Right hindlimb (tissue), 1 donor: ENCODE results near the gene CORIN.

ENCODE experiments used
- DNase-seq: peaks from one replicate; pipeline ENCODE4 v3.0.0-alpha.2; 2018

CORIN gene

DNA sequence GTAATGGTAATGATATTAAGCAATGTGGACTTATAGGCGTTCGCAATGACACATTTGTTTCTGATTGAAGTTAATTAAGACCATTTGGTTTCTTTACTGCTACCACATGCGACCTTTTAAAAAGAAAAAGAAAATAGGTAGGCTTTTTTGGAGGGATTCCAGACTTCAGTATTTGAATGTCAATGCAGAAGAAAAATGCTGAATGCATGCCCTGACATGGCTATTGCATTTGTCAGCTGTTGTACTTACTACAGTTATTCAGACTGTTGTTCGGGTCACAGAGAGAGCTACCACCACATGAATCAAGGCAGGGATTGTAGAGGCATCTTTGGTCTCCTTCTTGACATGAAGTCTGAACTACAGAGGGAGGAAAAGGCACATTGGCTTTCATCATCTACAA, 163.7 kb downstream of the CORIN start:
- no peak for DNase-seq

DNA sequence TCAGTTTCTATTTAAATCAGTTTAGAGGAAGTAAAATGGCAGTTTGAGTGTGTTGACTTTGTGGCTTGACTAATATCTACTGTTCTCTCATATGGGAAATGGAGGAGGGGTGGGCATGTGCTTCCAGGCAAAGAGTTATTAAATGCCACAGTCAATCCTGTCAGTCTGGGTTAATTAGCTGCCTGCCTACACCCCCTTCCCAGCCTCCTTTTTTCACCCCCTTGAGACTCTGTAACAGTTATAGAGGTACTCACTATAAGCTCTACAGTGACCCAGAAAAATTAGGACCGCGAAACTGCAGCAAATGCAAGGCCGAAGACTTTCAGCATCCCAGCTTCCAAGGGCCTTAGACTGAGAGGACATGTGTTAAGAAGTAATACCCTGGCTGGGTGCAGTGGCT, 165.2 kb downstream of the CORIN start:
- no peak for DNase-seq

DNA sequence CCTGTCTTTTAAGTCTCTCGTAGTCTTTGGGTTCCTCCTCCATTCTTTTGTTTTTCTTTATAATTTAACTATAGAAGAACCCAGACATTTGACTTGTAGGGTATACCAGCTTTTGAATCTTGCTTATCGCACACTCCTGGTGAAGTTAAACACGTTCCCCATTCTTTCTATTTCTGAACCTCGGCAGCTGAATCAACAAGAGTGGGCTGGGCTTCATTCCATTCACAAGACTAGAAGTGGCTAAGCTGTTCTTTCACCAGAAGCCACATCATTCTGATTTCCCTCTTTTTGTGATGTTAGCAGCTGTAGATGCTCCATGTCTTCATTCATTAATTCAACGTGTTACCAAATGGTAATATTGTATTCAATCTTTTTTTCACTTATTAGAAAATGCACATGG, 167.9 kb downstream of the CORIN start:
- no peak for DNase-seq

DNA sequence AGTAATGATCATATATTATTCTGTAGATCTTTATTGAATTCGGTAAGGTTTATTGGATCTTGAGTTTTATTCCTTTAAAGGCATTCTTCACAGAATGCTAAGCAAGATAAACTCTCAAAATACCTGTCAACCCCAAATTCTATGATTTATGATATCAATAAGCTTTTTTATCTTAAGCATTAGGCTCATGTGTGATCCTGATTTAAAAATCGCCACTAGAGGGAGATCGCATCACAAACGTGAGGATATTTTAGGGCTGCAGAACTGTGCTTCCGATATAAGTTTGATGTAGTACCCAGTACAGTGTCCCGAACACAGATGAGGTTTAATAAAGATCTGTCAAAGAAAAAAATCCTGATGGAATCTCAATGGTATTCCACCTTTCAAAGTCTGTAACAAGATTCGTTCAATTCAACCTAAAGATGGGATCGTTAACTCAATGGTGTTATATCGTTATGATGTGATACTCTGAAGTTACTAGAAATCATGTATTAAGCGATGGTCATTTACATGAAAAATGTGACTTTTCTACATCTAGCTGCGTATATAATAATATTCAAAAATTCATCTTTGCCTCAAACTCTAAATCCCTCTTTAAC, 169.0 kb downstream of the CORIN start:
- DNase-seq: no peak

DNA sequence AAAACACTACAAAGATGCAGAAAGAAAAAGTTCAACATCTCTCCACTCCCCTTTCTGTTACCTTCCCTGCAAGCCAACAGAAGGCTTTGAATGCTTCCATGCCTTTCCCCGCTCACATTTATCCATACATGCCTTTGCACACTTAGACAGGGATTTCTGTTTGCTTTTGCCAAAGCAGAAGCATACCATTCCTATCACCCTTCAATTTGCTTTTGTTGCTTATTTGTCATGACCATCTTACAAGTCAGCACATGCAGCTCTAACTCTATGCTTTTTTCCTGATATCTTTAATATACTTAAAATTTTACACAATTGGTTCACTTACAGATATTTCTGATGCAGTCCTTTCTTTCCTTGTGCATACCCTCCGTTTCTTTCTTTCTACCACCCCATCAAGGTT, 169.6 kb downstream of the CORIN start:
- DNase-seq: no peak

DNA sequence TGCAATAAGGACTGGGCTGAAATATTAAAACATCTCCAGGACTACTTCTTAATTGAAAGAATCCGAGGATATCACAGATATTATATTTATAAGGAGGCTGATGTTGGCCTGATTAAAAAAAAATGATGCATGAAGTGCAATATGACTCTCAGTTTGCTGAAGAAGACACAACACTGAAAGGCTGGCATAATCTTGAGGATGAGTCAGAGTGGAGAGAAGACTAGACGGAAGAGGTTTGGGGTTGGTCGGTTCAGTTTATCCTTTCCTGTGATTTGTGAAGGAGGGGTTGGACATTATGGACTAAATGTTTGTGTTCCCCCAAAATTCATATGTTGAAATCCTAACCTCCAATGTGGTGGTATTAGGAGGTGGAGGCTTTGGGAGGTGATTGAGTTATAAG, 170.3 kb downstream of the CORIN start:
- no peak for DNase-seq

DNA sequence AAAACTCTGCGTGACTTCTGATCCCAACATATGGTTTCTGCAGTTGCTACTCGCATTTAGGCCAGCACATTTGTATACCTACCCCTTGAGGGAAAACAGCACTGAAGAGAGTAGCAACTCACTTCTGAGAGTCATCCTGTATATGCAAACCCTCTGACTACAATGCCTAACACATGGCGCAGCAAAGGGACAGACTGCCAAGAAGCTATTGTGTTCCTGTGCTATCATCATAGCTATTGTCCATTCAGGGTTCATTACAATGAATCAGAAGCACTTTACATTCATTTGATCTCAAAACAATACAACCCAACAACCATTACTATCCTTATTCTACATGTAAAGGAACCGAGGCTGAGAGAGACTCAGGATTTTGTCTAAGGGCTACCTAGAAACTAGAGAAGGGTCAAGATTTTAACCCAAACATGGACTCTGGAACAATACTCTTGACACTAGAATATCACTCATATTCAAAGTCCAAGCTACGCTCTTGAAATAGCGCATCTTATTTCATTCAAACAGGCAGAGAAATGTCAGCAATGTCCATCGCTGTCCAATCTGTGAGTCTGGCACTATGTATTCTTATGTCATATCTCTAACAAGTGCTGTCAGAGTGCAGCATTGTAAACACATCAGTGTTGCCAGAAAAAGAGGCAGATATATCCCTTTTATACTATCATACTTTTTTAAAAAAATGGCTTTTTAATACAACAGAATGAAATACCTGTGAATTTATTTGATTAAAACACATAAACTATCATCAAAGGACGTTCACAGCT, 173.6 kb downstream of the CORIN start:
- no peak for DNase-seq

DNA sequence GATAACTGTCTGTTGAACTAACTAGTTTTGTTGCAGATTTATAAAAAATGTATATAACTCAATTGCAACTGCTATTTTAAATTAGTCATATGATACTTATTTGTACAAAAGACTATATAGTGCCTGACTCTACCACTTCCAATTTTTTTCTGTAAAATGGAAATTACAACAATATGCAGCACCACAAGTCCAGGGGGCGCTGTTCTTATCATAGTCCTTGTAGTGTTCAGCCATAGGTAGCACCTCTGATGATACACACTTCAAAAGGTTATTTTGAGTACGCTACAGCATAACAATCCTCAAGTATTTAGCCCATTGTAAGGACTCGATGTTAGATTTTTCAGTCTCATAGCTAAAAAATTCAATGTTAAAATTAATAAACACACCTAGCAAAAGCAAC, 174.9 kb downstream of the CORIN start:
- DNase-seq: no peak

DNA sequence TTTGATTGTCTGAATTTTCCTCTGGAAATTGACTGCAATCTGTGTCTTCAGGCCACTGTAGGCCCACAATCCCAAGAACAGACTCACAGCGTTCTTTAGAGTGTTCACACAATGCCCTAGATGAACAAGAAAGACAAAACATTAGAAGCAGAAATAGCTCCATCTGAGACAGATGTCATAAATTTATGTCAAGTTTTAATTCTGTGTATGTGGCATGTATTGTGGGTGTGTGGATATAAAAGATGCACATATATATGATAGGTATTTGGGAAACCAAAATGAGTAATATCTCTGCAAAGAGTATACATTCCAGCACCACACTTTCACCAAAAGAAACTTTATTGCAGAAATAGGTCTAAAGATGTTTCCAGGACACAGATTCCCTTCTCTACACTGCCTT, 176.1 kb downstream of the CORIN start:
- no peak for DNase-seq

DNA sequence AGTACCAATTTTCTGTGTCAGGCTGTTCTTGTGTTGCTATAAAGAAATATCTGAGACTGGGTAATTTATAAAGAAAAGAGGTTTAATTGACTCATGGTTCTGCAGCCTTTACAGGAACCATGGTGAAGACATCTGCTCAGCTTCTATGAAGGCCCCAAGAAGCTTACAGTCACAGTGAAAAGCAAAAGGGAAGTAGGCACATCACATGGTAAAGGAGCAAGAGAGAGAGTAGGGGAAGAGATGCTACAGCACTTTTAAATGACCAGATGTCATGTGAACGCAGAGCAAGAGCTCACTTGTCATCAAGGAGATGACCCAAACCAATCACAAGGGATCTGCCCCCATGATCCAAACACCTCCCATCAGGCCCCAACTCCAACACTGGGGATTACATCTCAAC, 178.5 kb downstream of the CORIN start:
- DNase-seq: no peak

DNA sequence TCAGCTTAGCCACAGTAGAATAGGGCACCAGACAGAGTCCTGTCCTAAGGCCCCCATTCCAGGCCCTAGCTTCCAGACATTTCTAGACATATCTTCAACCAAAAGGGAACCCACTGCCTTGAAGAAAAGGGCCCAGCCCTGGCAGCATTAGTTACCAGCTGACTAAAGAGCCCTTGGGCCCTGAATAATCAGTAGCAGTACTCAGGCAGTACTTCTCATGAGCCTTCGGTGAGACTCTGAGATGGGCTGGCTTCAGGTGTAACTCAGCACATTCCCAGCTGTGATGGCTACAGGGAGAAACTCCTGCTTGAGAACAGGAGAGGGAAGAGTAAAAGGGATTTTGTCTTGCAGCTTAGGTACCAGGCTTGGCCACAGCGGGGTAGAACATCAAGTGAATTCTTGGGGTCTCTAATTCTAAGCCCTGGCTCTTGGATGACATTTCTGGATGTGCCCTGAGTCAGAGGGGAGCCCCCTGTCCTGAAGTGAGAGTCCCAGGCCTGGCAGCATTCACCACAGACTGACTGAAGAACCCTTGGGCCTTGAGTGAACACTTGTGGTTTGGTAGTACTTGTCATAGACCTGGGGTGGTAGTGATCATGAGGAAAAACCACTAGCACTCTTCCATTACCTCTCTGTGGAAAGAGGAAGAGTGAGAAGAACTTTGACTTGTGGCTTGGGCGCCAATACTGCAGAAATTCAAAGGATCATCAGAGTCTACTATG, 182.7 kb downstream of the CORIN start:
- no peak for DNase-seq

DNA sequence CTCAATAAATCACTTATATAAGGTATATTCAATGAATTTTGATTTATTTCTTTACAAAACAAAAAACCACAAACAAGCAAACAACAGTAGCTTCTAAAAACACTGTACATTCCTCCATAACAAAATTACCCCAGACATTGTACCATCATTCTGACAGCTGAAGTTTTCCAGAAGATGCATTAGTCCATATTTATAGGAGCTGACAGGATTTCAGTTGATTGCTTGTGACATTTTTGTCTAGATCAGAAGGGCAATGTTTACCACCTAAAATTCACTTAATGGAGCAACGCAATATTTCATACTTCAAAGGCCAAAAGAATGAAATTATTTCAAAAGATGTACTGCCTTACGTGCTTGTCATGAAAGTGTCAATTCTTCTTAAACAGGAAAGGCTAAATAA, 185.8 kb downstream of the CORIN start:
- DNase-seq: no peak

DNA sequence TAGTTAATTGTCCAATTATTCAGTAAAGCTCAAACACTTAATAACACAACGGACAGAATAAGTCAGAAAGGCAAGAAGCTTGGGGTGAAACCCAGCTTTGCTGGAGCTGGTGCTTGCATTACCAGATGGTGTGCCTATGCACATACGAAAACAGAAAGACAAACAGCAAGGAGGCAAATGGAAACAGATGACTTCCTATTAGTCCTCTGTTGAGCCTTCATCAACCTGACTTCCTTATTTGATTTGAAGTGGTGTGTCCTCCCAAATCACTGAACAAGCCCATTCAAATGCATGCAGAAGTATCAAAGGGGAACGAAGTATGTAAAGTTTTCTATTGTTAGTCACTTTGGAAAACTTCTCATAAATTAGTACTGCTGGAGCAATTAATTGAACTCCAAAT, 186.6 kb downstream of the CORIN start:
- no peak for DNase-seq

DNA sequence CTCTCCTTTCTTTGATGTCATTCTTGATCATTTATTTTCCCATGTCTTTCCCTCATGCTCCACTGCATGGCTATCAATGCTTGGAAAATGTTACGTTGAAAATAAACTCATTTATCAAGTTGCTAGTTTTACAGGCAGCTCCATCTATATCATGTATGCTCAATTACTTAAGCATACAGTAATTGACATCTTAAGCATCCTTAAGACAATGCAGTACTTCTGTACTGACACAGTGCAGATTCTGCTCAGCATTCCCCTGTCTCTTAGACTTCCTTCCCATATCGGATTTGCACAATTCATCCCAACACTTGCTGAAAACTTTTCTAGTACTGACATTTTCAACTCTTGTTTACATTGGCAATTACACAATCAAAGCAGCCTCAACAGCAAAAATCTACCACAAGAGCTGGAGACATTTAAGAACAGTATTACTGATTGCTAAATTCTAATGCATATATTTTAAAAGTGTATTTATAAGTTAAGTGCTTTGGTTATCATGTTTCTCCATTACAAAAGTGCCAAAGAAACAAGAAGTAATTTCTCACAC, 187.2 kb downstream of the CORIN start:
- no peak for DNase-seq

DNA sequence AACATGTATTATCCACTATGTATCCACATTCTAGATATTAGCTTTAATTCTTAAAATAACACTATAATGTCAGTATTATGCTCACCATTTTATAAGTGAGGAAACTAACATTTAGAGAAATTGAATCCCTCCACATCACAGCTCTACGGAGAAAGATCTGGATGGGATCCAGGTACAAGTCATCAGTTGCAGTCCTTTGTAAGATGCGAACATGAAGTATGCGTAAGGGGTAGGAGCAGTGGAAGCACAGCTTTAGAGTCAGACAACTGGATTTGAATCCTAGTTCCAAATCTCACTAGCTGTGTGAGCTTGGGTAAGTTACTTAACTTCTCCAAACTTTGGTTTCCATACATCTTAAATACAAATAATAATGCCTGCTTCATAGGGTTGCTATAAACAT, 190.3 kb downstream of the CORIN start:
- no peak for DNase-seq

DNA sequence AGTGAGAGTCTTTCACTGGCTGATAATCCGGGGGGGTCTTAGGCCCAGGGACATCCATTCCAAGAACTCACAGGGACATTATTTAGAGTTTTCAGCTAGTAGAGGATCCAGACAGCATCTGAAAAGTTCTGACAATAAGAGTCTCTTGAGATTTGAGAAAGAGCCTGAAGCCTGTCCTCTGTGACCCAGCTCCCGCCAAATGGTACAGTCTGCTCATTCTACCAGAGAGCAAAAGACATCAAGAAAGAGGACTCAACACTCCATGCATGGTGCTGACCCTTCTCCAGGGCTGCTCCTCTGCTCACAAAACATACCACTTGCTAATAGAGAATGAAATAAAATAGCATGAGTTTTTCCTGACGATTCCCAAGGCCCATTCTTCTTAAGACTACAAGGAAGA, 190.8 kb downstream of the CORIN start:
- DNase-seq: no peak

DNA sequence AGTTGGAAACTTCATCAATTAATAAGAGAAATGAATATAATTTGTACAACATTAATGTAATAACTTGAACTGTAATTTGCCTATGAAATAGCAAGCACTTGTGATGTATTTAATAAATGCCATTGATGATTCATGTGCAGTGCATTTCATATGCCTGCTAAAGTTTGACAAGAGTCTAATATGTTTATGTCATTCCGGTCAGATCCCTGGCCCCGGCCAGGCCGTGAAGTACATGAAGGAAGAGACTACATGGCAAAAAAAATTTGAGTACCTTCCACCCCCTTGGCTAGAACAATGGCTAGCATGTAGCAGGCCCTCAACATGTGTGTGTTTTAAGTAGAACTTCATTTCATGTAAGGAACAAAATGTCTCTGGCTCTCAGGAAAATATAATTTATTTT, 191.5 kb downstream of the CORIN start:
- no peak for DNase-seq

DNA sequence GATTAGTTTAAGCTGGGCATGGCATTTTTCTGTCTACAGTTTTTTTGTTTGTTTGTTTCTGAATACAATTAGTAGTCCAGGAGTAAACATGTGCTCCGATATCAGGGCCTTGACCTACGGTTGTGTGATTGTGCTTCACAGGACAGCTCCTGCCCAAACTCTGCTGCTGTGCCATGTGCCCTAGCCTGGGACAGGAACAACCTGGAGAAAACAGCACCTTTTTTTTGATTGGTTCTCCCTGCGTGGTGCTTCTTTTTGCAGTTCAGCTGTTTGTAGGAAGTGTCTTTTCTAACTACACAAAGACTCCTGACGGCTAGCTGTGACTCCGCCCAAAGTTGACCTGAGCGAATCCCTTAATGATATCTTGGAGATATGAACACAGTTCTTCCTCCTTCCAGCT, 194.0 kb downstream of the CORIN start:
- DNase-seq: no peak

DNA sequence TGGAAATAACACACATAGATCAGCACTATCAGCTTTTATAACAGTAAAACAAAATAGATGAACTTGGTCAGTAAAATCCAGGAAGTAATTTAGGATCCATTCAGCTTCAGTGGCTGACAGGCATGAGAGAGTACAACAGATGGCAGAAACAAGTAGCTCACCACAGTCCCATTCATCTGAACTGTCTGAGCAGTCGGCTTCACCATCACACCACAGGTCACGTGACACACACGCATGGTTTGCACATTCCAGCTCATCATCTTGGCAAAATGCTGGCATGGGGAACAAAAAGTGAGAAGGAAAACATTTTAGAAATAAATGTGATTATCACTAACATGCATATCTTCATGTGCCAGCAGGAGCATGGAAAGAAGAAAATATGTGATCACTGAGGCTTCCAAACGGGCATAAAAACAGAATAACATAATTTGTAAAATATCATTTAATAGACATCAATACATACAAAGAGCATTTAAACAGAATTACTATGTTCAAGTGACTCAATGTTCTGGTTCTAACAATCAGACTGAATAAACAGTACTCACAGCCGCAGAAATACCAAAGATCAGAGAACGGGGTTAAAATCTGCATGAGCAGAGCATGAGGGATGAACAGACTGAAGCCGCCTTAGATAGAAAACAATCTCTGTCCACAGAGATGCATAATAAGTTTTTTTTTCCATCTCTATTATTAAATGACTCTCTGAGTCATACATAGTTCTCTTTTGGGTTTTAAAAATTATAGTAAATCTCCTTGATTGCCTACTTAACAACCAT, 194.7 kb downstream of the CORIN start:
- peak; percentile 31 for DNase-seq

DNA sequence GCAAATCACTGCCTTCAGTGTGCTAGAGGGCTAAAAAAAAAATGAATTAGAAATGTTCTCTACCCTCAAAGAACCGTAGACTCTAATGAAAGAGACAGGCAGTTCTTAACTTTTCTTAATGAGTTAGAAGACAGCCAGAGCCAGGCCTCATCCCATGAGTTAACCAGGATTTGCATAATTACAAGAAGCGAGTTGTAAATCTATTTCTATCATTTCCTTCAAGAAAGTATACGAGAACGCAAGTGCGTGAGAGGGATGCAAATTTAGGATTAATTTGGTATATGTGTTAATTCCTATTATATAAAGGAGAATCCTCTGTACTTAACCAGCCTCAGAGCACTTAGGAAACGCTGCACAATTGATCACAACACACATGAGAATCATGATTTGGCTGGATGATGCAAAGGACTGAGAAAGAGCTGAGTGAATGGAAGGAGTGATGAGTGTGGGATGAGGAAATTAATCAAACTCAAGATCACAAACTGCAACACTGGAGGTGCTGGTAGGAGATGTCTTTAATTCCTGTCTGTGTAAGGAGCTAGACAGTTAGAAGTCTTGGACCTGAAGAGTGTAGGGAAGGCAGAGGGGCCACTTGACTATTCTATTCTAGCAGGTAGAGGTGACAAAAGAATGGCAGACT, 195.6 kb downstream of the CORIN start:
- no peak for DNase-seq

DNA sequence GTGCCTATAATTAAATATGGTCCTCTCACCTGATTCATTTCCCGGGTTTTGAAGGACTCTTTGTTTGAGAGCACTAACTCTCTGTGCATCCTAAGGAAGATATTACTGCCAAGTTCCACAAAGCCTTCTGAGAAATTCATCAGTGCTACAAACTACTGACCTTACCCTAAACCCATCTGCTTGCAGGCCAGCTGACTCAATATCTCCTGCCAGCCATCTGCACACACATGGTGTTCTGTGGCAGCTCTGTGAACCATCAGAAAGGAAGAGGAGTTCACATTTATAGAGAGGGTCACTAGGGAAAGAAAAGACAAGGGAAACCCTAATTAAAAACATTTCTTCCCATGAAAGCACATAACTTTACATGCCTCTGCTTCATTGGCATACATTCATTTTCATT, 196.1 kb downstream of the CORIN start:
- no peak for DNase-seq

DNA sequence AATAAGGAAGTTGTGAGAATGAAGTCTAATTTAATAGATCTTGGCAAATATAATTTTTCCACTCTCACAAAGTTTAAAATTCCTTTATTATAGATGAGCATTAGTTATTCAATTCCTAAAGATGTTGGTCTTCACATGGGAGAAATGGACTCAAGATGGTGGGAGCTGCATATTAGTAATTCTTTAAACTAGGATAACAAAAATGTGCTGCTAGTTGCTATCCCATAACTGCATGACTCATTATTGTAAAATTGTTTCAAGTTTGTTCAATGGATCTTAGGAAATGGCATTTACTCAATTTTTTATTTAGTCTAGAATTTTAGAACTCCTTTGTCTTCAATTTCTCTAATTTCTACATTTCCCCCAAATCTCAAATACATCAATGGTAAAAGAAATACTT, 197.0 kb downstream of the CORIN start:
- no peak for DNase-seq

DNA sequence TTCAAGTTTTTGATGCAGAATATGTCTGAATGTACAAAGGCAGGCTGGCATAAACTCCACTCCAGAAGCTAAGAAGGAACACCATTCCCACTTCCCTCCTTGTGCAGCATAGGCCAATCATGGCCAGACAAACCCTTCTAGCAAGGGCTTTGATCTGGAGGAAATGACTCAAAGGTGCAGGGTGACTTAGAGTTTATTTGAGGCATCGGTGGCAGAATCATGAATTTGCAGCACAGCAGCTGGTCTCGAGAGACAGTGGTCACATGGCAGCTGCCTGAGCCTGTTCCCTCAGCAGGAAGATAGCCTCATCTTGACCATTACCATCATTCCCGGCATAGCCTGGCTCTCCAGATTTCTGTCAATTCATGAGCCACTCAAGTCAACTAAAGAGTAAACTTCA, 198.3 kb downstream of the CORIN start:
- no peak for DNase-seq
